Choroid plexus epithelial cell (primary cell): Measurements from ENCODE around the gene NDUFA11.

Experiments
- DNase-seq: peaks from one replicate; pipeline ENCODE4 v3.0.0-alpha.2; 2010; ENCODE audit warnings: low read depth
- H3K4me3 ChIP-seq: 2 replicates; pipeline ENCODE4 v1.5.1; 2011; ENCODE audit warnings: low read depth, mild to moderate bottlenecking, control low read depth, low read length, moderate library complexity
- CTCF ChIP-seq: conservative IDR thresholded peaks from 2 replicates; pipeline ENCODE4 v1.5.1; 2011; ENCODE audit warnings: low read depth, mild to moderate bottlenecking, control low read depth, inconsistent platforms, low read length, moderate library complexity

The NDUFA11 gene

DNA sequence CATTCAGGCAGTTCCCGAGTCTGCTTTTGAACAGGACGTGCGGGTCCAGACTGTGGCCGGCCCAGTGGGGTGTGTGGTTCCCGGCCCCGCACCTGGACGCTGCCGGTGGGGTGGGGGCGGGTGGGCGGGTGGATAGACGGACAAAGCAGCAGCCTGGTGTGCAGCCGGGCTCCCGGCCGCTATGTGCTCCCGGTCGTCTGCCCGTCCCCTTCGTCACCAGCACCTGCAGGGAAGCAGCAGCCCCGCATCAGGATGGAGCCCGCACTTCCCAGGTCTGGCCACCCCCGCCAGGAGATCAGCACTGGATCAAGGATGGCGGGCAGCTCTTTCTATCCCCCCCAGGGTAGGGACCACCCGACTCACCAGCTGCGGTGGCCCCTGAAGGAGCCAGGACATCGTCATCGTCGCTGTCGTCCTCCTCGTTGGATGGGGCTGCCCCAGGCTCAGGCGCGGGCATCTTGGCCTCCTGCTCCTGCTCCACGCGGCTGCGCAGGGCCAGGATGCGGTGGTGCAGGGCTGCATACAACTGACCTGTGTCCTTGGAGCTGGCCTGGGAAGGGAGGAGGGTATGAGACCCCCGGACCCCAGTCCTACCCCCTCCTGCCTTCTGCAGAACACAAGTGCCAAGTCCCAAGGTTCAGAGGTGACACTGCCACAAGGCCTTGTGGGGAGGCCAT lies 14.0 kb upstream of the NDUFA11 start:
- H3K4me3 ChIP-seq, result no peak overlapping the region
- TF ChIP-seq CTCF, result no peak
- no peak for DNase-seq

- no peak for TF ChIP-seq CTCF
- no peak for DNase-seq
- no peak overlapping the region for H3K4me3 ChIP-seq
These were observed 12.7 kb upstream of the NDUFA11 start for GRCh38 chr19:5916181-5916708.

GRCh38 chr19:5915782-5916165 lies 12.2 kb upstream of the NDUFA11 start:
- no peak for DNase-seq
- no peak for TF ChIP-seq CTCF
- H3K4me3 ChIP-seq, result no peak overlapping the region

GRCh38 chr19:5914946-5915781 lies 11.6 kb upstream of the NDUFA11 start:
- no peak for TF ChIP-seq CTCF
- H3K4me3 ChIP-seq, result no peak overlapping the region

DNA sequence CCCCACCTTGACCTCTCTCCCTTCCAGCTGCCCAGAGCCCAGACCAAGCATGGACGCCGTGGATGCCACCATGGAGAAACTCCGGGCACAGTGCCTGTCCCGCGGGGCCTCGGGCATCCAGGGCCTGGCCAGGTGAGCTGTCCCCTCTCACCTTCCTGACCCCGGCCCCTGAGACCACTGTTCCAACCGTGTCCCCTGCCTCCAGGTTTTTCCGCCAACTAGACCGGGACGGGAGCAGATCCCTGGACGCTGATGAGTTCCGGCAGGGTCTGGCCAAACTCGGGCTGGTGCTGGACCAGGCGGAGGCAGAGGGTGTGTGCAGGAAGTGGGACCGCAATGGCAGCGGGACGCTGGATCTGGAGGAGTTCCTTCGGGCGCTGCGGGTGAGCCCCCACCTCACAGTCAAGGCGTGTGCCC lies 10.8 kb upstream of the NDUFA11 start:
- DNase-seq, result no peak
- H3K4me3 ChIP-seq, result no peak overlapping the region
- no peak for TF ChIP-seq CTCF

More at GRCh38 chr19:5914946-5915781, 11.6 kb upstream of the NDUFA11 start:
- DNase-seq, result no peak

- H3K4me3 ChIP-seq, result no peak within 1 kb of the TSS
- peak; percentile 23 for DNase-seq
- TF ChIP-seq CTCF, result no peak
These were observed 10.3 kb upstream of the NDUFA11 start, which contains the start of gene CAPS for GRCh38 chr19:5913739-5914357. CAPS (plus strand) TSS chr19:5914254; CDS start chr19:5914407, 153 bp downstream.
